ENCODE measurements around the gene PMM2.

The PMM2 gene

DNA sequence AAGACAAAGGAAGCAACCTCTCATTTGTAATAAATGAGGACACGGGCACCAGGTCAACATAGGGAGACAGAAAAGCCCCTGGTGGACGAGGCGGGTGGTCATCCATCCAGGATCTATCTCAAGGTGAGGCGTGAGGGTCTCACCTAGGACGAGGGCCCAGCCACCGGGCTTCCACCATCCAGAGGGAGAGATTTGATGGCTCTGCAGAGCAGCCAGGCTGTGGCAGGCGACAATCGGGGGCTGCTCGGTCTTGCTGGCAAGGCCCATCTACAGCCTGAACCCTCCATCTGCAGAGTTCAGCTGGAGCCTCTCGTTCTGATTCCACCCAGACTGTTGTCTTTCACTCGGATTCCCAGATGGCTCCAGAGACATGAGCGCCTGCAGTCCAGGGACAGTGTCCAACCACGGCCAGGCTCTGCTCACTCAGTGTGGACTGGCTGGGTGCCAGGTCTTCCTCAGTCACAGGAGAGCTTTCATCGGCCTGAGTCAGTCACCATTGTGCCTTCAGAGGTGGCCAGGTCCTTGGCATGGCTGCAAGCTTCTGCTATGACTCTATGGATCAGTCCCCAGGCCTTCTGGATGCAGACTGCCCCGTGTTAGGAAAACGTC lies 90.4 kb downstream of the PMM2 start:
- DNase-seq (ENCODE audit: low read depth), result no peak

DNA sequence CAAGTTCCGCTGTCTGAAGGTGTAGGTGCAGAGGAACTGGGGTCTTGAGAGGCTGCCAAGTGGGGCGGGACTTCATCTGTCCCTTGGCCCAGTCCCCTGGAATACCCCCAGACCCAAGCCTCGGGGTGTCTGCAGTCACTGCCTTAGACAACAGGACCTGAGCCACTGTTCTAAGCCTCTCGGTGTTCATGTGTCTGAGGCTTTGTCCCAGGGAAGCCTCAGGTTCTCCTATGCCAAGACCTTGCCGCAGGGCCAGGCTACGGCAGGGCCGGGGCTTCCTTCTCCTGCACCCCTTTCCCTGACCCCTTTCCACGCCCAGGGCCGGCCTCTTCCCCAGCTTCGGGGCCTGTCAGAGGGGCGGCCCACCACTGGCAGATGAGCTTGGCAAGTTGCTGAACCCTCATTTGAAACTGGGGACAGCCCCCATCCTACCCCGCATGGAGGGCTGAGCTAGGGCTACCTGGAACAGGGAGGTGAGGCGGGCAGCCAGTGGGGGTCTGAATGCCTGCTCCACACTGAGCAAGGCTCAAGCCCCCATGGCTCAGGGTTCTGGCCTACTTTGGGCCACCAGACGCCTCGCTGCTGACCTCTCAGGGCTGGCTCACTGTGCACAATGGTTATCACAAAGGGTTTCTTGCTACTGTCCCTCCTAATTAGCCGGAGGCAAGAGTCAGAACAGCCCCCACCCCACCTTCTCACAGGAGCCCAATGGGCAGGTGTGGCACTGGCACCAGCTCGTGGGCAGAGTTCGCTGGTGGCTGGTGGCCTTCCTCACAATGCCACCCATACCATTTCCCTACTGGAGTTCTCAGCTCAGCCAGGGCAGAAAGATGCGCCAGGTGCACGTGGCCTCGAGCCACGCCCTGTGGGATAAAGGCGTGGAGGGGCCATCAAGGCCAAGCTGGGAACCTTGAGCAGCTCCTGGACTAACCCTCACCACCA lies 91.6 kb downstream of the PMM2 start:
- DNase-seq (ENCODE audit: low read depth), result no peak

DNA sequence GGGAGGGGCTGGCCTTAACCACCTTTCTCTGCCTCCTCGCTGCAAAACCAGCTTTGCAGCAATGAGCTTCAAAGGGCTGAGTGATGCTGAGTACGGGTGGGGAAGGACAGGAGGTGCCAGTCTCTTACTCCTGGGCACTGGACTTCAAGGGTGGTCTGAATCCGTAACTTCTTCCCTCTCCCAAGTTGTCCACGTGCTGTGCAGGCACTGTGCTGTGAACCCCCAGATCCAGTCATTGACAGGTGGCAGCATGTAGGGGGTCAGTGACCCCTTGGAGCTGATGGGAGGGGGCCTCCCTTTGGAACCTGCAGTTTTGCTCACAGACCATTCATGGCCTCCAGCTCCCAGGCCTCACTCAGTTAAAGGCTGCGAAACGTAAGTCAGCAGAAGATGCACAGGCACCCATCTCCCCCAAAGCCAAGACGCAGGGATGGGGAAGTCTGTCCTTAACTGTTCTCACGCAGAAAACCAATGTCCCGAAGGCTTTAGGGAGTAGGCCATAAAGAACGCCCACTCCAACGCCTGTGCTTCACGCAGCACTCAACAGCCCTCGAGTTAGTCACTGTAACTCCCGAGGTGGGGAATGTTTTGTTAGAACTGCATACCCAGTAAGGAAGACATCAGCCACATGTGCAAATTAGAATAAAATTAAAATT lies 92.4 kb downstream of the PMM2 start:
- DNase-seq (ENCODE audit: low read depth), result no peak

DNA sequence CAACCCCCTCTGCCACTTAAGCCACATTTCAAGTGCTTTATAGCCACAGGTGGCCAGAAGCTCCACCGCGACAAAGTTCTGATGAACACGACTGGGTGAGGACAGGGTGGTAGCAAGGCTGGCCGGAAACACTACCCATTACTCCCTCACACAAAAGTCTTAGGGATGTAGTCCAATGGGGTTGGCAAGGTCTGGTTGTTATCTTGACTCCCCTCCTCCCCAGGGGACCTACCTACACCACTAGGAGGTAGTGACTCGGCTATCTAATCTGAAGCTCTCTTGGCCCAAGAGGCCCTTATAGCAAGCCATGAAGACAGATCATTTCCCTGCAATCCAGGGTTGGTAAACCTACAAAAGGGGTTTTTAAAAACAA lies 92.9 kb downstream of the PMM2 start:
- DNase-seq (ENCODE audit: low read depth), result no peak

DNA sequence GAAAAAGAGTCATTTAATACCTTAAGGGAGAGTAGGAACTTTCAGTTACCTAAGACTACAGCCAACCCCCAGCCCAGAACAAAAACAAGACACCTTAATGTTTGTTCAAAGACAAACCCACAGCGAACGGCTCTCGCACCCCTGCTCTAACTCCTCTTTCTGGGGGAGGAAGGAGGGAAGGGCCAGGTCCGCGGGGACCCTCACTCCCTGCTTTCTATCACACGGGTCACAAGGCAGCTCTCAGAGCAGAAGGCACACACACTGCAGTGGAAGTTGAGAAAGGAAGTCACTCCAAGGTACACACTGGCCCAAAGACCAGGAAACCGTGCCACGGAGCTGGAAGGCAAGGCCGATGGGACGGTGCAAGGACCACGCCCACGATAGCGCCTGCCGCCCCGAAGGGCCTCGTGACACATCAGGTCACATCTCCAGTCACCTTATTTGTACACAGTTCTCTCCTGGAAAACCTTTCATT lies 94.5 kb downstream of the PMM2 start:
- DNase-seq (ENCODE audit: low read depth), result no peak

DNA sequence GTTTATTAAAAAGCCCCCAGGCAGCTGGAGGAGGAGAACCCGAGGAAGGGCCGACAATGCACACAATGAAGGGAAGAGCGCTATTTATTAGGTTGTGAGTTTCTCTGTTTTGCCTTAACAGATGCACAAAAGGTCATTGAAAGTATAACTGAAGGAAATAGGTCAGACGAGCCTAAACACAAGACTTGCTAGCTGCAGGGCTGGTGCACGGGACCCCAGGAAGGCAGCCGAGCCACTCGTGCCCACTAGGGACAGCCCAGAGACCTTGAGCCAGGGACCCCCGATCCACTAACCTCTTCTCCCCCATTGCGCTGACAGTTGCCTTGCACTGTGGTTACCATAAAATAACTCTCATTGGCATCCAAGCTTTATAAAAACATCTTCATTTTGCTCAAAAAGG lies 95.8 kb downstream of the PMM2 start:
- DNase-seq (ENCODE audit: low read depth), result no peak

DNA sequence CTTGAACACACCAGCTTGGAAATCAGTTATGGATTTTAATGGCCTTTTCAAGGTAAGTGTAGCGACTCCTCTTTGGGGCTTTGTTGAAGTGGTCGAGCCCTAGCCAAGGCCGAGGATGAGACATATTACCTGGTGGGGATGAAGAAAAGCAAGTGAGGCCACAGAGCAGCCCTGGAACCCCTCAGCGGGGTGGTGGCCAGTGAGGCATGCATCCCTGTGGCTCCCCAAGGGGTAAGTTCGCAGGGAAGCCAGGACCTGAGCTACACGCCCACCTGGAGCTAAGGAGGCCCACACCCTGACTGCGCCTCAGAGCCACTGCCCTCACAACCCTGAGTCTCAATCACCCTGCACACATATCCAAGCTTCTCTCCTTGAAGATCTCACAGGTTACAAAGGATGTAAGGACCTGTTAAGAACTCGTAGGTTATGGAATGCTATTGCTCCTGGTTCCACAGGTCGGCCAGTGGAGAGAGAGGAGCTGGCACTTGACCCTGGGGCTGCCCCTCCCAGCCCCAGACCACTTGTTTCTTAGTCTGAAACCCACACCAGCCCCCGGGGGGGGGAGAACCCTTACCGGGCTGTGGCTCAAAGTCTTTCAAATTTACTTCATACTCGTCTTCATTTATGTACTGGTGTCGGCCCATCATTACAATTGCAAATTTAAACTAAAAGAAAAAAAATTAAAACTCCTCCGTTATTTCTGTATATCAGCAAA lies 96.5 kb downstream of the PMM2 start:
- no peak for DNase-seq (ENCODE audit: low read depth)

DNA sequence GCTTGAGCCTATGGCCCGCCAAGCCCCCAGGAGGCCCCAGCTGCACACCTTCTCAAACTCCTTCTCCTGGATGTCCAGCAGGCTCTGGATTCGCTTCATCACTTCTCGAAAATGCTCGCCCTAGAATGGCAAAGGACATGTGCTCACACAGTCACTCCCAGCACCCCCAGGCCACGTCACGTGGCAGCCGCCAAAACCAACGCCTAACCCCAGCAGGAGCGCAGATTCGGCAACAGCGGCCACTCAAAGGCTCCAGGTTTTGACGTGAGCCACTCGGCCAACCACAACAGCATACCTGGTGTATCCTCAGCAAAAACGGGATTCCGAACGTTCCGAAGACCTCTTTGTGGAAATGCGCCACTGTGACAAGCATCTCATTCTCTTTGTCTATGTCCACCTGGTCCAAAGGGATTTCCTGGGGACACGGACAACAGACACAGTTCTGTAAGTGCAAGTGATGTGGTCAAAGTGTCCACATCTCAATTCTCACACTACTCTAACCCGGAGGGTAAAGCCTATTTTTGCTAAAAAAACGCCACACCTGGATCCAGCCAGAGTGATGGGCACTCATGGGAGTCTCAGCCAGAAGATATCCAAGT lies 97.2 kb downstream of the PMM2 start:
- no peak for DNase-seq (ENCODE audit: low read depth)

DNA sequence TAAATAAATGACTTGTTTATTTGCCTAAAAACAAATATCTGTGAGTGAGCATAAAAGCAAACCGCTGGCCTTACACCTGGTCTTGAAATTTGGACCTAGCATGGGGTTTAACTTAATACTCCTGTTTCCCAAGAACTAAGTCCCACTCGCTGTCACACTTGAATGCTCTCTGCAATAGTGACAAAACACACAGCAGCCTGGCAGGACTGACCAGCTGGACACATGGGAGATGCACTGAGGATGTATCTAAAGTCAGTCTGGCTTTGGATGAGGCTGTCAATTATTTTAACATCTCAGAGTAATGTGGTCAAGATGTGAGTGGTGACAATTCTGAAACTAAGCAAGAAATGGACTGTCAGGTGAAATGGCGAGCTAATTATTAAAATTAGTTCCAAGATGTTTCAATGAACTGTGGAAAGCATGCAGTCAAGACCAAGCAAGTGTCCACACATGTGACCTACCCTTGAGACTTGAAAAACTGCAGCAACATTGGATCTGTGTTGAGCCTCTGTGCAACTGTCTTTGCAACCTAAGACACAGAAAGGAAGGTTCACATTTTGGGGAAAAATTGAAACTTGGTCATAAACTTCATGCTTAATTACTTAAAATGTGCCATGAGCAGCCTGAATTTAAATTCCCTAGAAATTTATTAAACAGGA lies 101.2 kb downstream of the PMM2 start:
- DNase-seq (ENCODE audit: low read depth), result no peak

Data from GM04503 (cell line).